ENCODE measurements around the gene HOXA7. TPM values are rescaled to one million over a fixed set of nuclear protein-coding genes. Genes with fewer than 3 reads are reported as not detected.
A peak's percentile ranks its signal among the peaks of the same experiment; 100 is the strongest.

Gene HOXA7
- total RNA-seq, 1 donor from 2014 or later = 1.4 TPM

- TF ChIP-seq CTCF (IDR thresholded peaks at IDR 0.05; ENCODE audit: unreplicated experiment) = no peak
- Mint-ChIP-seq H3K4me1 (ENCODE audit: low read depth) (peaks cover 7% of the 10 kb centered on the region), H3K27ac (peak overlapping the region; percentile 69), H3K4me3 (ENCODE audit: low read depth) (no peak overlapping the region), H3K27me3 (peaks cover 98% of the 10 kb centered on the region), H3K9me3 (ENCODE audit: low read depth) (no peaks in the 10 kb centered on the region), H3K36me3 (ENCODE audit: insufficient read depth) (no peaks in the 10 kb centered on the region)
- DNase-seq (ENCODE audit: low spot score, unreplicated experiment) = no peak
Observed at GRCh38 chr7:27179030-27179429, 22.6 kb upstream of the HOXA7 start.

GRCh38 chr7:27178366-27178765 is 21.9 kb upstream of the HOXA7 start:
- DNase-seq (ENCODE audit: low spot score, unreplicated experiment) = no peak
- TF ChIP-seq CTCF (IDR thresholded peaks at IDR 0.05; ENCODE audit: unreplicated experiment) = no peak
- Mint-ChIP-seq H3K27ac (no peak overlapping the region), H3K27me3 (peaks cover 92% of the 10 kb centered on the region), H3K9me3 (ENCODE audit: low read depth) (no peaks in the 10 kb centered on the region), H3K4me1 (ENCODE audit: low read depth) (peaks cover 7% of the 10 kb centered on the region), H3K4me3 (ENCODE audit: low read depth) (no peak overlapping the region), H3K36me3 (ENCODE audit: insufficient read depth) (no peaks in the 10 kb centered on the region)

GRCh38 chr7:27177795-27178320 is 21.4 kb upstream of the HOXA7 start:
- Mint-ChIP-seq H3K9me3 (ENCODE audit: low read depth) (no peaks in the 10 kb centered on the region), H3K4me3 (ENCODE audit: low read depth) (no peak overlapping the region), H3K36me3 (ENCODE audit: insufficient read depth) (no peaks in the 10 kb centered on the region), H3K27me3 (peaks cover 89% of the 10 kb centered on the region), H3K4me1 (ENCODE audit: low read depth) (peaks cover 7% of the 10 kb centered on the region), H3K27ac (no peak overlapping the region)
- DNase-seq (ENCODE audit: low spot score, unreplicated experiment) = no peak
- no peak for TF ChIP-seq CTCF (IDR thresholded peaks at IDR 0.05; ENCODE audit: unreplicated experiment)

GRCh38 chr7:27176962-27177794 is 20.7 kb upstream of the HOXA7 start:
- H3K27ac Mint-ChIP-seq = no peak overlapping the region
- TF ChIP-seq CTCF (IDR thresholded peaks at IDR 0.05; ENCODE audit: unreplicated experiment) = no peak
- DNase-seq (ENCODE audit: low spot score, unreplicated experiment) = no peak

GRCh38 chr7:27176524-27176845 is 20.0 kb upstream of the HOXA7 start:
- Mint-ChIP-seq H3K27ac (no peak overlapping the region), H3K27me3 (peaks cover 88% of the 10 kb centered on the region), H3K4me3 (ENCODE audit: low read depth) (no peak overlapping the region), H3K9me3 (ENCODE audit: low read depth) (no peaks in the 10 kb centered on the region), H3K4me1 (ENCODE audit: low read depth) (peaks cover 9% of the 10 kb centered on the region), H3K36me3 (ENCODE audit: insufficient read depth) (no peaks in the 10 kb centered on the region)
- DNase-seq (ENCODE audit: low spot score, unreplicated experiment) = no peak
- TF ChIP-seq CTCF (IDR thresholded peaks at IDR 0.05; ENCODE audit: unreplicated experiment) = no peak

More at GRCh38 chr7:27176962-27177794, 20.7 kb upstream of the HOXA7 start:
- Mint-ChIP-seq H3K27me3 (peaks cover 88% of the 10 kb centered on the region), H3K36me3 (ENCODE audit: insufficient read depth) (no peaks in the 10 kb centered on the region), H3K4me3 (ENCODE audit: low read depth) (no peak overlapping the region), H3K4me1 (ENCODE audit: low read depth) (peaks cover 7% of the 10 kb centered on the region), H3K9me3 (ENCODE audit: low read depth) (no peaks in the 10 kb centered on the region)

All from progenitor cell of endocrine pancreas (in vitro differentiated cells).